IPS-NIHi7 (cell line): ENCODE results near the gene IL17C.

Experiments used
- DNase-seq: peaks from one replicate; pipeline ENCODE4 v3.0.0; 2012; ENCODE audit warnings: mixed read lengths; ENCODE audit errors: extremely low spot score

The IL17C gene

DNA sequence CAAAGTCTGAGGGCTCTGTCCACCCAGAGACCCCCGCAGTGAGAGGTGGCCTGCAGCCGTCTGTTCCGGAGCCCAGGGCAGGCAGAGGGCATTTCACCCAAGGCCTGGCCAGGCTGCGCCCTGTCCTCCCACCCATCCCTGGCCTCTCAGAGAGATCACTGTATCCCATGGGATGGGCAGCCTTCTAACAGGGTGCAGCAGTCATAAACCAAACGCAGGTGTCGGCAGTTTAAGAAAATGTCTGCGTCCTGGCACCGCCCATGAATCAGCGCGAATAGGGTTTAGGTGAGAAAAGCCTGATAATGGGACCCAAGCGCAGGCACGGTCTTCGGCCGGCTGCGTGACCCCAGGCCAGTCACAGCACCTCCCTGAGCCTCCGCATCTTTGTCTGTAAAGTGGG is 7.1 kb downstream of the IL17C start:
- no peak for DNase-seq

DNA sequence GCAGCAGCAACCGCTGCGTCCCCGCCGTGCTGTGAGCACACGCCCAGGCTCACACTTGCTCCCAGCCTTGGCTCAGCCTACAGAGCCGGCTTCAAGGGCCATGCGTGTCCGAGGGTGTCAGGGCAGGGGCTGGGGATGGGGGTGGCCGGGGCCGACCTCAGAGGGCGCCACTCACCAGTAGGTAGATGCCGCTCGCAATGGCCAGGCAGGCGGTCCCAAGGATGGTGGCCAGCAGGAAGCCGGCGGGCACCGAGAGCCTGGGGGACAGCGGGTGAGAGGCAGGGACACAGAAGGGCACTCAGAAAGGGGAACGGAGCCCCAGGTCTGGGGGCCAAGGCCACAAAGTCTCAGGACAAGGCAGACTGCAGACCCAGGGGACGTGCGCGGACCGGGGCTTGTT is 7.6 kb downstream of the IL17C start:
- DNase-seq: no peak

- no peak for DNase-seq
Observed at GRCh38 chr16:88646345-88647034, 8.1 kb downstream of the IL17C start.

DNA sequence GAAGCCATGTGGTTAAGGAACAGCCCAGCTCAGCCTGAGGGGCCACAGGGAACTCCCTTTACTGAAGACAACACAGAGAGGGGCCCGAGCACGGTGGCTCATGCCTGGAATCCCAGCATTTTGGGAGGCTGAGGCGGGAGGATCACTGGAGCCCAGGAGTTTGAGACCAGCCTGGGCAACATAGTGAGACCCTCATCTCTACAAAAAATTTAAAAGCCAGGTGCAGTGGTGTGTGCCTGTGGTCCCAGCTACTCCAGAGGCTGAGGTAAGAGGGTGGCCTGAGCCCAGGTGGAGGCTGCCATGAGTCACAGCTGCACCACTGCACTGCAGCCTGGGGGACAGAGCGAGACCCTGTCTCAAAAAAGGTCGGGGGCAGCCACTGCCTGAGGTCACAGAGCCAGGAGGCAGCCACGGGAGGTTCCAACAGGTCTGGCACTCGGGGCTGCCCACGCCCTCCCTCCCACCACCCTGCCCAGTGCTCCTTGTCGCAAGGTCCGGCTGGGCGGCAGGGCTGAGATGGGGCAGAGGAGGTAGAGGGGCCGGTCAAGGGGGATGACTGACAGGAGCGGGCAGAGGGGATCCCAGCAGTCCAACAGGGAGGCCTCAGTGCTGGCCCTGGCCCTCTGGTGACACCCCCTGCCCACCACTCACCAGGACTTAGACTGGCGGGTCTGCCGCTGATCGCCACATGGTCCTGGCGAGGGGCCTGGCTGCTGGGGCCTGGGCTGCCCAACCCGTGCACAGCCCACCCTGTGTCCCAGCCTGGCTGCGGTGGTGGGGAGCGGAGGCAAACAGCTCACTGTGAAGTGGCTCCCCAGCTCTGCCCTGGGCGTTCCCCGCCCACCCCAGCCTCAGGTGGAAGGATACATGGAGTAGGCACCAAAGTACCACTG is 9.1 kb downstream of the IL17C start:
- no peak for DNase-seq

GRCh38 chr16:88649195-88649923 is 11.0 kb downstream of the IL17C start:
- DNase-seq: no peak

DNA sequence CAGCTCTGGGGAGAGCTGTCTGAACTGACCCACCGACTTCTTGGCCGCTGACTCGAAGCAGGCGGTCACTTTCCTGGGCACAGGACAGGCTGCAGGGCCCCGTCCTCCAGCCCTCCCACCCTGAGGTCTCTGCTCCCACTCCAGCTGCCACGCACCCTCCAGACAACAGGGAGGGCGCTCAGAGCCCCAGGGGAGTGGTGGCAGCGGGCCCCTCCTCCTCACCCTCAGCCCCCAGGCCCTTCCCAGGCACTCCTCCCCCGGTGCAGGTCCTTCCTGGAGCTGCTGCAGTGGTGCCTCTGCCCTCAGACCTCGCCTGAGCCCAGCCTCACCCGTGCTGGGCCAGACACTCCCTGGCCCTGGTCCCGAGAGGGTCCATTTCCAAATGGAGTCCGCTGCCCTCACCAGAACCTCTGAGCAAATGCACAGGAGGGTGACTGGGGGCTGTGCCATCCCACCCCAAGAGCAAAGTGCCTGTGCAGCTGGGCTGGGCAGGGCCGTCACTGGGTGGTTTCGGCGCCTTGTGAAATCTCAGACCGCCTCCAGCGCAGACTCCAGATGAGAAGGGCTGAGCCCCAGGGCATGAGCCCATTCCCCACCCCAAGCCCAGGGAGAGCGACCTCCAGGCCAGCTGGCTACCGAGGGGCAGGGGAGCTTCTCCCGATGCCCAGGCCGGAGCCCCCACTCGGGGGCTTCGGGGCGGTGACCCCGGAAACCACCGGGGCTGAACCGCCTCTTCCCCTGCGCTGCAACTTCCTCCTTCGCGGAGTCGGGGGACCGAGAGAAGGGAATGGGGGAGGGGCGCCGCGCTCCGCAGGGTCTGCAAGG is 11.8 kb downstream of the IL17C start:
- no peak for DNase-seq

GRCh38 chr16:88650749-88651275 is 12.4 kb downstream of the IL17C start, which contains the start of gene CYBA:
Gene CYBA (minus strand): TSS chr16:88651053. CDS start chr16:88651013, 40 bp downstream.
- DNase-seq: peak; percentile 93

DNA sequence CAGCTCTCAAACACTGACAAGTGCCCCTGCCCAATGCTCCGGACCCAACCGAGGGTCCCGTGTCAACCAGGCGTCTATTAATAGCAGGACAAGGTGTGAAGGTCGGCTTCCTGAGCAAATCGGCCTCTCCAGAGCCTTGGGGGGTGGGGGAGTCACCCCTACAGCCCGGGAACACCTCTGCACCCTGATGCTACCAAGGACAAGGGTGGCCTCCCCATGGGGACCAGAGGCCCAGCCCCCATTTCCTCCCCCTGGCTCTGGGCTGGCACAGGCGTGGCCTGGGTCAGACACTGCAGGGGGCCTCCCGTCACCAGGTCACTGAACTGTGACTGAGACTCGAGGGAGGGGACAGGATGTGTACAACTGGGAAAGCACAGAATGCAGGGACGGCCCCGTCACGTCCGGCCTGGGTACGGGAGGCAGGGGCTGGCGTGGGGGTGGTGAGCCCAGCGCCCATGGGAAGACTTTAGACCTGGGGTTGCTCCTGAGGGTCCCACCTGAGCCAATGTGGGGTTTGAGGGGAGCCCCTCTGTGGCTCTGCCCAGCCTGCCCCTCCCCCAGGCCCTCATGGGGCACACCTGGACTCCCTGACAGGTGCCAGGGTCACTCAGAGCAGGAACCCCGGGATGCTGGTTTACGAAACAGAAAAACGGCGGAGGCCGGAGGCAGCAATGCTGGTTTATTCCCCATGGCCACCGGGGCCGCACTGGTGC is 13.1 kb downstream of the IL17C start:
- no peak for DNase-seq

GRCh38 chr16:88651989-88652761 is 13.8 kb downstream of the IL17C start:
- no peak for DNase-seq

- DNase-seq: no peak
Observed at GRCh38 chr16:88652762-88653063, 14.3 kb downstream of the IL17C start.

DNA sequence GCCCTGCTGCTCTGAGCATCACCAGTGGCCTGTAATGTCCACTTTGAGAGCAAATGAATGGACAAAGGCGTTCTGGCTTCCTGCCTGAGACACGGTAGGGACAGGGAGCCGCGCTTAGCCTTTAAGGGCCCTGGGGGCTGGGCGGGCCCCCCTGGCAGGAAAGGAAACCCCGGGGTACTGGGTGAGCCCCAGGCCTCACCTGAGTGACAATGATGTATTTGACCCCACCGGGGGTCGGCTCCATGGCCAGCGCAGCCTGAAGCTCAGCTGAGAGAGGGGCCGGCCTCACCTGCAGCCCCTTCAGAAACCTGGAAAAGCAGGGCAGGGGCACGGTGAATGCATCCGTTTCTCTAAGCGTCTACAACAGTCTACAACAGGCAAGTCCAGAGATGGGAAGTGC is 14.7 kb downstream of the IL17C start:
- no peak for DNase-seq

DNA sequence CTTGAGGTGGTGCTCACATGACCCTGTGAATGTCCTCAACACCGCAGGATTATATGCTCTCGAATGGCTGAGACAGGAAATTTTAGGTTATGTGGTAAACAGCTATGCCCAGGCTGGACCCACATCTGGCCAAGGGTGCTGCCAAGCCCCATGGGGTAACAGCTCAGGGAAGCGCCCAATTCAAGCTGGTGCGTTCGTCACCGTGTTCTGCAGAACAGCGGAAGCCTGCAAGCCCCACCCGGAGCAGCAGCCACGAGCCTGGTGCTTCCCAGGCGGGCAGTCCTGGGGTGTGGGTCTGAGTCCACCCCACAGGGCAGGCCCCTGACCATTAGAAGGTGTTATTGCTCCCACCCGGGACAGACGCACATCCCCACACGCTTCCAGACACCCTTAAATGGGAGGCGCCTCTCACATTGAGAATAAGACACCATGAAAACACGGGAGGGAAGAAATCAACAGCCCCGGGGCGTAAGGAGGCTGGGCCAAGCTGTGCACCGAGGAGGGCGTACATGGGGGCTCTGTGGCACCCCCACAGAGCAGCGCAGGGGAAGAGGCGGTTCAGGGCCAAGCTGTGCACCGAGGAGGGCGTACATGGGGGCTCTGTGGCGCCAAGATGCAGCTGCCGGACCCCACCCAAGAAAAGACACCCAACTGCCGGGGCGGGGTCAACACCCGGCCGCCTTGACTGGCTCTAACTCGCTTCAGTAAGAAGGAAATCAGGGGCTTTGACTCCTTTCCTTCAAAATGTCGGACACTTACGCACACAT is 15.4 kb downstream of the IL17C start:
- no peak for DNase-seq

DNA sequence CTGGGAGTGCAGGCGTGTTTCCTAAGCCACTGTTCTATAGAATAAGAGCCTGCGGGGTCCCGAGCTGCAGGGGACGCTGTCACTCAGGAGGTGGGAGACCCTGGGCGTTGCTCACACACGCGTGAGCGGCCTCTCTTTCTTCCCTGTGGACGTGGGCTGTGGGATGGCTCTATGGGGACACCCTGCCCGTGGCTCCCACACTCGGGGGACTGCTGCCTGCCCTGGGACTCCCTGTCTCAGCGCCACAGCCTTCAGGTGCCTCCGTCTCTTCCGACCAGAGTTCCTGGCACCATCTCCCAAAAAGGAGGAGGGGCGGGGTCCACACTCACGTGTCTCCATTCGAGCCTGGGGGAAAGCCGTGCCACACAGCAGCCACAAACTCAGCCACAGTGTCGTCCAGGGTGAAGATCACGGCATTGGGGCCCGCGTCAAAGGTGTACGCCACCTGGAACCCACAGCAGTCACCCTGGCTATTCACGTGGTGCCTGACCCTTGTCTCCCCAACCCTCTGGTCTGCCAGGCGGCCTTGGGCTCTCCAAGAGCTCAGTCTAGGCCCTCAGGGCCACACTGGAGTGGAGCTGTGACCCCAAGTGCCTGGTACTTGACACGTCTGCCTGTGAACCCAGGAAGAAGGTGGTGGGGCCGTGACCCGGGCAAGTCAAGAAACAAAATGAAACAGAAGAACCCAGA is 16.1 kb downstream of the IL17C start:
- no peak for DNase-seq

- no peak for DNase-seq
Observed at GRCh38 chr16:88655053-88655732, 16.8 kb downstream of the IL17C start.

GRCh38 chr16:88655733-88656281 is 17.4 kb downstream of the IL17C start:
- no peak for DNase-seq

DNA sequence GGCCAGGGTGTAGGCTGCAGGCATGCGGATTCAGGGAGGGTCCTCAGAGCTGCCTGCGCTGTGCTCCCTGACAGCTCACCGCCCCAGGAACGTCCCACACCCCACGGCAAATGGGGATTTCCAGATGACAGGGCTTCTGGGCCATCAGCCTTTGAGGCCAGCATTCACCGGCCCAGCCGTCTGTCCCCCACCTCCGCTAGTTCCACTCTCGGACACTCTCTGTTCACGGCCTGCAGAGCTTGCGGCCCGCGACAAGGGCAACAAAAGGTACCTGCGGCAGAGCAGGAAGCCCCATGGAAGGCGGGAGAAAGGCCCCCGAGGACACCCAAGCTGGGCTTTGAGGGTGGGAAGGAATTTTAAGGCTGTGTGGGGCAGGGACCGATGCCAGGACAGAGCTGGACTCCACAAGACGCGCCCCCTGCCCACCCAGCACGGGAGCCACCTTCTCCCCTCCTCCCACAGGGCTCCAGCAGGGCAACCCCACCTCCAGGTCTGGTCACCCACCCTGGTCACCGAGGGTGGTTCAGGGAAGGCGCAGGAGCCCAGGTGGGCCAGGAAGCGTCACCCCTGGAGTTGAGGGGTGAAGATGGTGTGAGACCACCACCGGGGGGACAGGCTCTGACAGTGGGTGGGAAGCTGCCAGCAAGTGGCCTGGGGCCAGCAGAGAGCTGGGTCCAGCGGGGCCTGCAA is 18.1 kb downstream of the IL17C start:
- DNase-seq: no peak

GRCh38 chr16:88657371-88657770 is 19.0 kb downstream of the IL17C start:
- DNase-seq: no peak
